Hematopoietic multipotent progenitor cell treated with erythropoietin and hydrocortisone succinate and interleukin-3 and kit ligand, for 17 days (in vitro differentiated cells): ENCODE data around the gene SPAG4.

Source experiments
- DNase-seq: peaks from one replicate; pipeline ENCODE4 v3.0.0-alpha.2; 2015; ENCODE audit warnings: low spot score

SPAG4 gene, protein sequence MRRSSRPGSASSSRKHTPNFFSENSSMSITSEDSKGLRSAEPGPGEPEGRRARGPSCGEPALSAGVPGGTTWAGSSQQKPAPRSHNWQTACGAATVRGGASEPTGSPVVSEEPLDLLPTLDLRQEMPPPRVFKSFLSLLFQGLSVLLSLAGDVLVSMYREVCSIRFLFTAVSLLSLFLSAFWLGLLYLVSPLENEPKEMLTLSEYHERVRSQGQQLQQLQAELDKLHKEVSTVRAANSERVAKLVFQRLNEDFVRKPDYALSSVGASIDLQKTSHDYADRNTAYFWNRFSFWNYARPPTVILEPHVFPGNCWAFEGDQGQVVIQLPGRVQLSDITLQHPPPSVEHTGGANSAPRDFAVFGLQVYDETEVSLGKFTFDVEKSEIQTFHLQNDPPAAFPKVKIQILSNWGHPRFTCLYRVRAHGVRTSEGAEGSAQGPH

DNA sequence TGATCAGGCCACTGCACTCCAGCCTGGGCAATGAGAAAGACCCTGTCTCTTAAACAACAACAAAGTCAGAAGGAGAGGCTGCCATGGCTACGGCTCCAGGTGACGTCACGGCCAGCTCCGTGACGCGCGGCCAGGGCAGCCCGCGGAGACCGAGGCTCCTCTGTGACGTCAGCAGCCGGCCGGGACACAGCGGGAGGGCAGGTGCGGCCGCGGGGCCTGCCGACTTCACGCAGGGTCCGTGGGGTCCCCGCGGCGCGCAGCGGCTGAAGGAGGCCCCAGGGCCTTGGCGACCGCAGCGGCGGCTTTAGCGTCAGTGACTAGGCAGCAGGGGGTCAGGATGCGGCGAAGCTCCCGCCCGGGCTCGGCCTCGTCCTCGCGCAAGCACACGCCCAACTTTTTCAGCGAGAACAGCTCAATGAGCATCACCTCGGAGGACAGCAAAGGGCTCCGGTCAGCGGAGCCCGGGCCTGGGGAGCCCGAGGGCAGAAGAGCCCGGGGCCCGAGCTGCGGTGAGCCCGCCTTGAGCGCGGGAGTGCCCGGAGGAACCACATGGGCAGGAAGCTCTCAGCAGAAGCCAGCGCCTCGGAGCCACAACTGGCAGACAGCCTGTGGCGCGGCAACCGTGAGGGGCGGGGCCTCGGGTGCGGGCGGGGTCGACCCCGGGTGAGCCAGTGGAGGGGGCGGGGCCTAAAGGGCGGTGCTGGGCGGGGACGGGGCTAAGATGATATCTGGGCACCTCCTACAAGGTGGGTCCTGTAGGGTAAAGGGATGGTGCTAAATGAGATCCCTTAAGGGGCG lies at the start of gene SPAG4:
TSS of gene SPAG4 (plus strand) at position 163 of the 798 bp plus-strand sequence. CDS start at position 338, 175 bp downstream.
- peak; percentile 98 for DNase-seq

GRCh38 chr20:35568645-35569044 lies 47.0 kb upstream of the SPAG4 start:
- DNase-seq, result no peak

- DNase-seq, result no peak
Observed at GRCh38 chr20:35571555-35571954, 44.1 kb upstream of the SPAG4 start.

DNA sequence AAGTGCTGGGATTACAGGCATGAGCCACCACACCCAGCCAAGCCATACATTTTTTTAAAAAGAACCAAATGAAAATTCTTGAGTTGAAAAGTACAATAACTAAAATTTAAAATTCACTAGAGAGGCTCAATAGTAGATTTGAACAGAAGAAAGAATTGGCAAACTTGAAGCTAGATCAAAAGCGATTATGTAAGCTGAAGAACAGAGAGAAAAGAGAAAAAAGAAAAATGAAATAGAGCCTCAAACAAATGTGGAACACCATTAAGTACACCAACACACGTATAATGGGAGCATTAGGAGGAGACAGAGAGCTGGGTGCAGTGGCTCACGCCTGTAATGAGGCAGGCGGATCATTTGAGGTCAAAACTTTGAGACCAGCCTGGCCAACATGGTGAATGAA lies 42.8 kb upstream of the SPAG4 start:
- DNase-seq, result no peak

GRCh38 chr20:35575958-35576357 lies 39.7 kb upstream of the SPAG4 start:
- no peak for DNase-seq

GRCh38 chr20:35576816-35577215 lies 38.8 kb upstream of the SPAG4 start:
- DNase-seq, result no peak

DNA sequence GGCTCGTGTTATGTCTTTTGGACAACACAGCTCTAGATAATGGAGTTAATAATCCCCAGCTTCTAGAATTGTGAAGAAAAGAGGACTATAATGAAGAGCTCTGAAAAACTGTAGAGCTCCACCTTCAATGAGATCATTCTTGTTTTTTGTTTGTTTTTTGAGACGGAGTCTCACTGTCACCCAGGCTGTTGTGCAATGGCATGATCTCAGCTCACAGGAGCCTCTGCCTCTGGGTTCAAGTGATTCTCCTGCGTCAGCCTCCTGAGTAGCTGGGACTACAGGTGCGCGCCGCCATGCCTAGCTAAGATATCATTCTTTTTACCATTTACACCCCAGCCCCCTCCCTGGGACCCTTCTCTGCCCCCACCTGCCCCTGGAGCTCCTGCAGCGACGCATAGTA lies 37.2 kb upstream of the SPAG4 start:
- no peak for DNase-seq

DNA sequence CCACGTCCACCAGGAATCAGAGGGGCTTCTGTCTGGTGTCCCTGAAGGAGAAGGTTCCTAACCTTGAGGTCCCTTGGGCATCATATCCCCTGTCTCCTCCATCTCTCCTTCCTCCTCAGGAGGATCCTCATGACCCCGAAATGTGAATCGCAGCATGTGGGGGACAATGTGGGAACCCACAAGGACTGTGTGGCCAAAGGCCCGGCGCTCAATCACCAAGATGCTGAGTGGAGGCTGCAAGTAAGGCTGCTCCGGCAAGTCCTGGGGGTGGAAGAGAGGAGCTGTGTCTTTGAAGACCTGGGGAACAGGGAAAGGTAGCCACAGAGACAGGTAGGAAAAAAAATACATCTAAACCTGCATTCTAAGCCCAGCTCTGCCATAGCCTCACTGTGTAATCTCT lies 36.4 kb upstream of the SPAG4 start:
- no peak for DNase-seq

DNA sequence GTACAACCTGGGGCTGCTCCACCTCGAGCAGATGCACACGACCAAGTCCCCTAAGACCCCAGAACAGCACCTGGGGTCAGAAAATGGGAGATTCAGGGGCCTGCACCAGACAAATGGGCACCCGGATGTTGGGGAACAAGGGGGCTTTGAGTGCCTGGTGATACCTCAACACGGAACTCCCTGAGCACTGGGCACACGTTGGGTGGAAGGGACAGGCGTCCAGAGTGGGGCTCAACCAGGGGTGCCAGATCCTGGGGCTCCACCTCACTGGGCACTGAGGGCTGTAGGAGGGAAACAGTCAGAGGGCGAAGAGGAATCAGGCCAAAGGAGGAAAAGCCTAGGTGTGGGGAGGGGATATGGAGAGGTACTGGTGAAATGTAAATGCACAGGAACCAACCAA lies 33.5 kb upstream of the SPAG4 start:
- no peak for DNase-seq

GRCh38 chr20:35582741-35583404 lies 32.8 kb upstream of the SPAG4 start:
- no peak for DNase-seq

- DNase-seq, result no peak
Observed at GRCh38 chr20:35583636-35584560, 31.7 kb upstream of the SPAG4 start.

- no peak for DNase-seq
Observed at GRCh38 chr20:35586751-35587425, 28.7 kb upstream of the SPAG4 start.

- DNase-seq, result no peak
Observed at GRCh38 chr20:35587436-35587835, 28.2 kb upstream of the SPAG4 start.

DNA sequence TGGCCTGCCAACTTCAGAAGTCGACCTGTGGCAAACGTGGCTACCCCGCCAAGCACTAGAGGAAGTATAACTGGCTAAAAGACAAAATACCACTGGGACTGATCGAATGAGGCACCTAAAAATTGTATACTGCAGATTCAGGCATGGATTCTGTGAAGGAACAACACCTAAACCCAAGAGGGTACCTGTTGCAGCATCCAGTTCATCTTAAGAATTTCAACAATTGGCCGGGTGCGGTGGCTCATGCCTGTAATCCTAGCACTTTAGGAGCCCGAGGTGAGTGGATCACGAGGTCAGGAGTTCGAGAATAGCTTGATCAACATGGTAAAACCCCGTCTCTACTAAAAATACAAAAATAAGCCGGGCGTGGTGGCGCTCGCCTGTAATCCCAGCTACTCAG lies 27.2 kb upstream of the SPAG4 start:
- DNase-seq, result no peak

- no peak for DNase-seq
Observed at GRCh38 chr20:35592339-35592974, 23.2 kb upstream of the SPAG4 start.

DNA sequence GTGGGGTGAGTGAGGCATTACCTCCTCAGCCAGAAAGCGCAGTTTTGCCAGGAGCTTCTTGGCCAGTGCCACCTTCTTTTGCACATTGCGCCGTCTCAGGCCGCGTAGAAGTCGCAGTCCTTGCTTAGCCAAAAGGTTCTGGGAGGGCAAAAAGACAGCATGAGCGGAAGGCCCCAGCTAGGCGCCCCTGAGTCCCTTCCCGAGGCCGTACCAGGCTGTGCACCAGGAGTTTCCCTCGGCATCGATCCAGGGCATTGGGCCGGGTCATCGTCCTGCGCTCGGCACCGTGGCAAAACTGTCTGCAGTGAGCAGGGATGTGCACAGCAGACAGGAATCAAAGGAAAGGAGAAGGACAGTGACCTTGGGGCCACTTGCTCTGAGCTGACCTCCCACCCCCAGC lies 20.2 kb upstream of the SPAG4 start:
- no peak for DNase-seq

DNA sequence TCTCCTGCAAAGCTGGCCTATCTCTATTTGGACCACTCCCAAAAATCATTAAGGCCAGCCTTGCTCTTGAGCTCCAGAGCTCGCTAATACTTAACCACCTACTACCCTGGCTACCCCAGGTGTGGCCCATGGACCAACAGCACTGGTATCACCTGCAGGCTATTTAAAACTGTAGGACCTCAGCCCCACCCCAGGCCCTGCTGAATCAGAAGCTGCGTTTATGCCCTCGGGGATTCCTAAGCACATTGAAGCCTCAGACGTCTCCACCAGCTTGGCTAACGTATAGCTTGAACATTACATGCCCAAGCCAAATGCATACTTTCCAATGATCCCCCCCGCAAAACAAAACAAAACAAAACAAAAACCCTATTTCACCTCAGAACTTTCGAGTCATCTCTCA lies 19.7 kb upstream of the SPAG4 start:
- DNase-seq, result no peak

GRCh38 chr20:35597186-35597585 lies 18.4 kb upstream of the SPAG4 start:
- DNase-seq, result no peak

DNA sequence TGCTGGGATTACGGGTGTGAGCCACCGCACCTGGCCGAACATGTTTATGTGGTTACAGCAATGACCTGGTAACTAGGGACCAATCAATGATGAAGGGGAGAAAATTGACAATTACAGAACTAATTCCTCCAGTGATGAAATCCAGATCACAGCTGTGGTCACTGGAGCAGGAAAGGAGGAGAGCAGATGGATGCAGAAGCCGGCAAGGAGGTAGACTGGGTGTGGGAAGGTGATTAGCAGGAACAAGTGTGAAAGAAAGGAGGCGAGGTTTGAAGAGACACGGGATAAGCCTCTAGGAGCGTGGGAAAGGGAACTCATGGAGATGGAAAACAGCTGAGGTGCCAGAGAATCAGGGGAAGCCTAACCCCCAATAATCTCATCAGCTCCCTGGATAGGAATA lies 17.2 kb upstream of the SPAG4 start:
- DNase-seq, result no peak
